Activated T-cell treated with anti-CD3 and anti-CD28 coated beads, Interleukin-2, amount 50 U/mL, for 72 hours (primary cell): ENCODE measurements around the gene CIITA. TPM values are rescaled to one million over a fixed set of nuclear protein-coding genes. Genes with fewer than 3 reads are reported as not detected.
A peak's percentile ranks its signal among the peaks of the same experiment; 100 is the strongest.

ENCODE experiments used
- ATAC-seq, 2 donors: fragments of 150-1000 bp; cut with Tn5 transposase; replicated peaks in 1 of 2; 2 replicates each; pipeline ENCODE4 v1.10.0; 2021; ENCODE audit warnings: moderate library complexity in 2 of 2, mild to moderate bottlenecking in 1 of 2
- DNase-seq, 2 donors: peaks; one replicate each; pipeline ENCODE4 v3.0.0; 2021 to 2022; ENCODE audit warnings: mixed read lengths in 1 of 2
- H3K27ac Mint-ChIP-seq: one replicate; pipeline ENCODE4 v1.8.0; 2022; ENCODE audit warnings: mild to moderate bottlenecking, moderate library complexity, mixed read lengths
- H3K27me3 Mint-ChIP-seq: one replicate; pipeline ENCODE4 v1.8.0; 2022; ENCODE audit warnings: low read depth, mixed read lengths
- H3K36me3 Mint-ChIP-seq, 2 donors: one replicate each; pipeline ENCODE4 v1.8.0; 2022; ENCODE audit warnings: mixed read lengths in 2 of 2, mild to moderate bottlenecking in 1 of 2; ENCODE audit not compliant: insufficient read depth in 2 of 2
- H3K4me1 Mint-ChIP-seq: one replicate; pipeline ENCODE4 v1.8.0; 2022; ENCODE audit warnings: low read depth, mixed read lengths
- H3K4me3 Mint-ChIP-seq, 2 donors: one replicate each; pipeline ENCODE4 v1.8.0; 2022; ENCODE audit warnings: mild to moderate bottlenecking in 2 of 2, mixed read lengths in 2 of 2, moderate library complexity in 2 of 2
- H3K9me3 Mint-ChIP-seq, 2 donors: one replicate each; pipeline ENCODE4 v1.8.0; 2022; ENCODE audit warnings: mixed read lengths in 2 of 2
- total RNA-seq, 2 donors: library from RNA; stranded (reverse); gene quantifications; one replicate each; pipeline ENCODE4 v1.2.3, GENCODE V29; 2022

CIITA gene
- total RNA-seq, 2 donors from 2014 or later = 3.1 to 7.2 TPM

DNA sequence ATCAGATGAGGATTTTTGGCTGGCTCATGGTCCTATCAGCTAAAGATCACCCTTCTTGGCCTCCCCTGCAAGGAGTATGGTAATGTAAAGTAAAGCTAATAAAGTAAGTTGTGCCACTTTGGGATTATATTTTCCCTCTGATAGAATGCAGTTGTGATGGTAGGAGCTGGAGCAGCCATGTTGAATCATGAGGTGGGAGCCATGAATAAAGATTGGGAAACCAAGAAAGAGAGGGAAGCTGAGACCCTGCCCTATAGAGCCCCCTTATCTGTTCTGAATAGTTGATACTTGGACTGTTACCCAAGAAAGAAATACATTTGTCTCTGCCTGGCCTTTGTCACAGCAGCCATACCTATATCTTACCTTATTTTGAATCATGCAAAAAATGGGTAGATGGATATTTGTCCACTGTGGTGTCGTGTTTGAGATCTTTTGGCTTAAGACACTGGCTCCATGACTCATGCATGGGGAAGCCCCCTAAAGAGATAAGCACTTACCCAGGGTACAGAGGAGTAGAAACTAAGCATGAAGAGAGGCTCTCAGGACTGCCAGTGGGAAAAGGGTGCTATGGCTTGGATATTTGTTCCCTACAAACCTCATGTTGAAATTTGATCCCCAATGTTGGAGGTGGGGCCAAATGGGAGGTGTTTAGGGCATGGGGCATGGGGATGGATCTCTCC, 40.7 kb upstream of the CIITA start:
- Mint-ChIP-seq H3K9me3 (no peaks in the 10 kb centered on the region), H3K27me3 (peaks cover 26% of the 10 kb centered on the region), H3K4me3 (no peak overlapping the region), H3K4me1 (peaks cover 16% of the 10 kb centered on the region), H3K36me3 (no peaks in the 10 kb centered on the region), H3K27ac (no peak overlapping the region)
- ATAC-seq = peak; percentile 23 to 39
- no peak for DNase-seq

DNA sequence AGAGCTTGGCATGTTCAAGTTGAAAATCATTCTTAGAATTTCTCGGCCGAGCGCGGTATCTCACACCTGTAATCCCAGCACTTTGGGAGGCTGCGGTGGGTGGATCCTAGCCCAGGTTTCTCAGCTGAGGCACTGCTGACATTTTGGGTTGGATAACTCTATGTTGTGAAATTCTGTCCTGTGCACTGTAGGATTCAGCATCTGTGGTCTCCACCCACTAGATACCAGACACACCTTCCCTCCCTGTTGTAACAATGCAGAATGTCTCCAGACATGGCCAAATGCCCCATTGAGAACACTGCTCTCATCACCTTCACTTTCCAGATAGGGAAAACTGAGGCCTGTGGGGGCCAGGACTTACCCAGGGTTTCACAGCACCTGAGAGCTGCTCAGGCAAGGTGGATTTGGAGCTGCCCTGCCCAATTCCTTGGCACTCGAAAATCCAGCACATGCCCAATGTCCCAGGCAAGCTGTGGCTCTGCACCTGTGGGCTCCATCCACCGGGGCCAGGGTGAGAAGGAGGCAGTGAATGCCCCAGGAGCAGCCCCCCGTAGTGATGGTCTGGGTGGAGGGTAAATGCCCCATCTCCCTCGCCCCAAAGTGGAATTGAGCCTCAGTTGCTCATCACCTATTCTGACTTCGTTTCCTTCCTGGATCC, 38.3 kb upstream of the CIITA start:
- ATAC-seq (no peak), DNase-seq (no peak)
- Mint-ChIP-seq H3K4me3 (no peak overlapping the region), H3K9me3 (no peaks in the 10 kb centered on the region), H3K27ac (no peak overlapping the region), H3K4me1 (peaks cover 16% of the 10 kb centered on the region), H3K36me3 (no peaks in the 10 kb centered on the region), H3K27me3 (peaks cover 29% of the 10 kb centered on the region)

DNA sequence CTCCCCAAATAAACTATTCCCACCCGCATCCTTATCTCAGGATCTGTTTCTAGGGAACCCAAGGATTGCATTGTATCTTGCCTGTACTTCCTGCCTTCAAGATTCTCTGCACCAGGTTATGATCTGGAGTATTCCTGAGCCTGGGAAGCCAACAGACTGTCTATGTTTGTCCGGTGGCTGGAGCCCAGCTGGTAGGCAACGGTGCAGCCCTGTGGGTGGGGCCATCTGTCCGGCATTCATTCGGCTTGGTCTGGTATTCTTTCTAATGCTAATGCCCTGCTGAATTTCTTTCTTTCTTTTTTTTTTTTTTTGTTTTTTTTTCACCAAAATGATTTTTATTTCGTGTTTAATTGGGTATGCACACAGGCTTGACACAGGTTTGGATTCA, 37.7 kb upstream of the CIITA start:
- Mint-ChIP-seq H3K27me3 (peaks cover 31% of the 10 kb centered on the region), H3K27ac (no peak overlapping the region), H3K4me3 (no peak overlapping the region), H3K36me3 (no peaks in the 10 kb centered on the region), H3K9me3 (no peaks in the 10 kb centered on the region), H3K4me1 (peaks cover 16% of the 10 kb centered on the region)
- DNase-seq (no peak), ATAC-seq (no peak)

DNA sequence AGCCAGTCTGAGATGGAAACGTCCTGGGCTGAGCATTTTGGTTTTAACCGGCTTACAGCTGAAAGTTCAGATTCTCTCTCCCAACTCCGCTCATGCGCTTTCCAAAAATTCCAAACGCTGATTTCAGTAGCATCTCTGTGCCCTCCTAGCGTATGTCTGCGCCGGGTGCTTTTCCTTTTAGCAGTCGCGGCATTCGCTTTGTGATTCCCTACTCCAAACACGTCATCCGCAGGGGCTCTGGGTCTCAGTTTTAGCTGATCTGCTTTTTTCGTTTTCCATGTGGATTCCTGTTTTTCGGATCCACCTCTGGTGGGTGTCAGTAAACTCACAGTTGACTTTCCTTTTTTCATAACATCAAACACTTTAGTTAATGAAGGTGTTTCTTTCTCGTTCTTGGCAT, 36.3 kb upstream of the CIITA start:
- Mint-ChIP-seq H3K36me3 (no peaks in the 10 kb centered on the region), H3K4me3 (no peak overlapping the region), H3K9me3 (no peaks in the 10 kb centered on the region), H3K27me3 (peaks cover 28% of the 10 kb centered on the region), H3K4me1 (peaks cover 11% of the 10 kb centered on the region), H3K27ac (no peak overlapping the region)
- ATAC-seq (no peak), DNase-seq (no peak)

DNA sequence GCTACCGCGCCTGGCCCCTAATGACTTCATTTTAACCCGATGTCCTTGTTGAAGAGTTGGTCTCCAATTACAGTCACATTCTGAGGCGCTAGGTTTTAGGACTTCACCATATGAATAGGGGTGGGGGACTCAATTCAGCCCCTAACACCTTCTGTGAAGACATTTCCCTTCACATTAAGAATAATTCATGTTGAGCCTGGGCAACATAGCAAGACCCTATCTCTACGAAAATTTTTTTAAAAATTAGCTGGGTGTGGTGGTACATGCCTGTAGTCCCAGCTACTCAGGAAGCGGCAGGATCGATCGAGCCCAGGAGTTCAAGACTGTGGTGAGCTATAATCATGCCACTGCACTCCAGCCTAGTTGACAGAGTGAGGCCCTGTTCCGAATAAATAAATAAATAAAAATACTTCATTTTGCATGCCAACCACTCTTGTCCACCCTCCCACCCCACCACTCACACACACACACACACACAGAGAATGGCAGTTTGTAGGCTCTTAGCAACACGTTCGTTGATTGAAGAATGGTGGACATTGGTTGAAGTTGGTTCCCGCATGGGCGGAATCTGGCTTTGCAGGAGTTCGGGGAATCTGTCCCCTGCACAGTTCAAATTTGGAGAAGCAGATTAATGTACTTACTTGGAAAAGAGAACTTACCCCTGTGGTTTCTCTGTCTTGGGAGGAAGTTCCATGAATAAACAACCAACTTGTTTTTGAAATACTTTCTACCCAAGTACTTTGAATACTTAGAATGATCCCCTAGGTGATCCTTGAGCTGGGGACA, 30.6 kb upstream of the CIITA start:
- Mint-ChIP-seq H3K36me3 (no peaks in the 10 kb centered on the region), H3K27me3 (peaks cover 36% of the 10 kb centered on the region), H3K4me1 (no peaks in the 10 kb centered on the region), H3K9me3 (no peaks in the 10 kb centered on the region), H3K27ac (no peak overlapping the region), H3K4me3 (no peak overlapping the region)
- ATAC-seq (no peak), DNase-seq (no peak)

DNA sequence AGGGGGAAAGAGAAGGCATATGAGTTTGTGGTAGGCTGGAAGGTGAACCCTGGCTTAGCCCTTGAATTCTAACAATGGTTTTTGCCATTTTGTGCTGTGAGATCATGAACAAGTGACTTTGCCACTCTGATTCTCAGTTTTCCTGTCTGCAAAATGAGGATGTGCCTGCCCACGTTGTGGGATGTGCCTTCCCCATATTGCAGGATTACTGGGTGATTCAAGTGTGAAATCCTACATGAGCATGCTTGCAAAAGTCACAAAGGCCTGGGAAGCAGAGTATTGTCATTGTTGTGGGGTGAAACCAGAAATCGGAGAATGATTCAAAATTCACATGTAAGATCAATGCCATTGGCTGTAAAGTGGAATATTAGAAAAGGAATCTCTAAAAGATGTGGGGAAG, 29.8 kb upstream of the CIITA start:
- no peak for DNase-seq
- Mint-ChIP-seq H3K36me3 (no peaks in the 10 kb centered on the region), H3K27ac (no peak overlapping the region), H3K9me3 (no peaks in the 10 kb centered on the region), H3K27me3 (peaks cover 34% of the 10 kb centered on the region), H3K4me1 (peaks cover 2% of the 10 kb centered on the region), H3K4me3 (no peak overlapping the region)
- no peak for ATAC-seq

DNA sequence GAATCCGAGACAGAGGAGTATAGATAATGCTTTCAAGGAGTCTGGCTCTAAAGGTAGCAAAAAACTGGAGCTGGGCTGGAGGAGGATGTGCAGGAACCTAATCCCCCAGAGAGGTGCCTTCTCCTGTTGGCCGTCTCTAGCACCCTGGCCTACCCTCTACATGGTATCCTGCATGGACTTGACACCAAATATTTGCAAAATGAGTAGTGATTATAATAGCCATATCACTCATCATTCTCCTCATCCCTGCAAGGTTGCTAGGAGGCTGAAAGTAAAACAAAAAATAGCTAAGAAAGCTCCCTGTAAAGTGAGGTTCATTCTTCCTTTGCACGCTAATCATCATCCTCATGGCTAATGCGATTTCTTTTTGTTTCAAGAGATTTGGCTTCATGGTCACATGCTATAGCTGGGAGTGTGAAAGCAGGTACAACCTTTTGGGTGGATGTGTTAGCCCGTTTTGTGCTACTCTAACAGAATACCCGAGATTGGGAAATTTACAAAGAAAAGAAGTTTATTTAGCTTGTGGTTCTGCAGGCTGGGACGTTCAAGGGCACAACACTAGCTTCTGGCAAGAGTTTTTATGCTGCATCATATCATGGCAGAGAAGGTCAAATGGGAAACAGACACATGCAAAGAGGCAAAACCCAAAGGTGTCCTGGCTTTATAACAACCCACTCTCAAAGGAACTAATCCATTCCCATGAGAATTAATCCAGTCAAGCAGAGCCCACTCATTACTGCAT, 27.1 kb upstream of the CIITA start:
- Mint-ChIP-seq H3K4me3 (no peak overlapping the region), H3K36me3 (no peaks in the 10 kb centered on the region), H3K27me3 (peaks cover 26% of the 10 kb centered on the region), H3K4me1 (peaks cover 13% of the 10 kb centered on the region), H3K9me3 (no peaks in the 10 kb centered on the region), H3K27ac (no peak overlapping the region)
- DNase-seq = no peak
- no peak for ATAC-seq

DNA sequence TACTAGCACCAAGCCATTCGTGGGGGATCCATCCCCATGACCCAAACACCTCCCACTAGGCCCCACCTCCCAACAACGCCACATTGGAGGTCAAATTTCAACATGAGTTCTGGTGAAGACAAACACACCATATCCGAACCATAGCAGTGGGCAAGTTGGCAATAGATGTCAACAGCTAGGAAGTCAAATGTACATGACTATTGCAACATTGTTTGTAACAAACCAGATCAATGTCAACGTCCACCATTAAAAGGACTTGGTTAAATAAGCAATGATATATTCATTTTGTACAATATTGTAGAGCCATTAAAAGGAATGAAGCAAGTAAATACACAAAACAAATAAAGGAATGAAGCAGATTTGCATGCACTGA, 26.5 kb upstream of the CIITA start:
- Mint-ChIP-seq H3K4me1 (peaks cover 13% of the 10 kb centered on the region), H3K27ac (no peak overlapping the region), H3K36me3 (no peaks in the 10 kb centered on the region), H3K27me3 (peaks cover 26% of the 10 kb centered on the region), H3K9me3 (no peaks in the 10 kb centered on the region), H3K4me3 (no peak overlapping the region)
- ATAC-seq (no peak), DNase-seq (no peak)

DNA sequence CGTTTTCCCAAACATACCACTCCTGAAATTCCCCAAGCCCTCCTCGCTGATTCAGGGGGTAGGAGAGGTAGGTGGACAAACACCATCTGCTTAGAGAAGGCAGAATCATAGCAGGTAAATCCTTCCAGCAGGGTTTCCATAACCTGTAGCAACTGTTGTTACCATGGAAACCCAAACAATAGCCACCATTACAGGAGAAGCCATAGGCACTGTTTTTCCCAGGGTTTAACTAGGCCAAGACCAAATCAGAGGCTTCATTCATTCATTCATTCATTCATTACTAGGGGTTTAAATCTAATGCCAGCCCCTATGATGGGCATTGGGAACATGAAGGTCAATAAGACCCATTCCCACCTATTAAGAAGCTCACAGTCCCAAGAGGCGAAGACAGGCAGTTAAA, 25.5 kb upstream of the CIITA start:
- Mint-ChIP-seq H3K4me1 (peaks cover 13% of the 10 kb centered on the region), H3K27ac (no peak overlapping the region), H3K4me3 (no peak overlapping the region), H3K9me3 (no peaks in the 10 kb centered on the region), H3K27me3 (peaks cover 26% of the 10 kb centered on the region), H3K36me3 (no peaks in the 10 kb centered on the region)
- ATAC-seq = no peak
- no peak for DNase-seq

DNA sequence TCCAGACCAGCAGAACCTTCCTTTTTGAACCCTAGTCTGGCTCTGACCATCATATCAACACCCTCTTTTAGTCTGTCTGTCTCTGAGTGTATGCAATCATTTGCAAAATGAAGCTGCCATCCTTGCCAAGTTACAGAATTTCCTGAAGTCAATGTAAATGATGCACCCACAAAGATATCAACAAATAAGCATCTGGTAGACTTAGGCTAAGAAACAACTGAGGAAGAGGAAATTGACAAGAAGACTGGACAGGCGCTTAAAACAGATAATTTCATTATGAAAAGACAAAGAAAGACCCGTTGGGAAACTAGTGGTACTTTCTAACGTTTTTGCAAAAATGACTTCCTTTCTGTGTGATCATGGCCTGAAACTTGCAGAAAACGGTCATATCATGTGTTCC, 24.7 kb upstream of the CIITA start:
- H3K4me1 Mint-ChIP-seq = peaks cover 13% of the 10 kb centered on the region
- H3K36me3 Mint-ChIP-seq = no peaks in the 10 kb centered on the region
- H3K27ac Mint-ChIP-seq = no peak overlapping the region
- DNase-seq = no peak
- H3K9me3 Mint-ChIP-seq = no peaks in the 10 kb centered on the region
- peaks cover 18% of the 10 kb centered on the region for H3K27me3 Mint-ChIP-seq
- H3K4me3 Mint-ChIP-seq = peak overlapping the region in 1 of 2 donors; percentile 12
- ATAC-seq = no peak

DNA sequence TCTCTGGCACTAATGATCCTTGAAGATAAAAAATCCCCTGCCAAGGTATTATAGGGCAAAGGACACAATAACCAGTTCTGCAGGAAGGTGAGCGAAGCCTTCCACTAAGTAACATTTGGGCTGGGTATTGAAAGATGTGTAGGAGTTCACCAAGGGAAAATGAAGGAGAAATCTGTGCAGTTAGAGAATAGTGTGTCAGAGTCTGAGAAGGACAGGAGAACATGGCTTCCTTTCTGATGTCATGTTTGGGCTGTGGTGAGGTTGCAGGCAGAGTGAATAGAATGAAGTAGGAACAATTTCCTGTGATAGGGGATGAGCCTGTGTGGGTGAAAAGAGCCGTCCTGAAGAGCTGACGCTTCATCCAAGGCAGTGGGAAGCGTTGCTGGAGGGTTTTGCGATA, 24.1 kb upstream of the CIITA start:
- H3K4me1 Mint-ChIP-seq = peaks cover 13% of the 10 kb centered on the region
- DNase-seq (no peak), ATAC-seq (peak in 1 of 2 donors; percentile 45)
- no peak overlapping the region for H3K4me3 Mint-ChIP-seq
- no peaks in the 10 kb centered on the region for H3K9me3 Mint-ChIP-seq
- H3K27ac Mint-ChIP-seq = no peak overlapping the region
- H3K27me3 Mint-ChIP-seq = peaks cover 13% of the 10 kb centered on the region
- no peaks in the 10 kb centered on the region for H3K36me3 Mint-ChIP-seq

DNA sequence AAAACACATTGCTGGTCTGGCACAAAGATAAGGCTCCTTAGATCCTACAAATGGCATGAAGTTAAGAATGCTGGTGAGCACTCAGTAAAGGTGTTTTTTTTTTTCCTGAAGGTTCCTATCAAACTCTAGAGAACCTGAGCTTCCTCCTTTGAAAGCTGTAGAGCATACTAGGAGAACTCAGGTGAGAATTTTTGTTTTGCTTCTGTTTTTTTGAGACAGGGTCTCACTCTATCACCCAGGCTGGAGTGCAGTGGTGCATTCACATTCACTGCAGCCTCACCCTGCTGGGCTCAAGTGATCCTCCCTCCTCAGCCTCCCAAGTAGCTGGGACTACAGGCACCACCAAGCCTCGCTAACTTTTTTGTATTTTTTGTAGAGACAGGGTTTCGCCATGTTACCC, 21.0 kb upstream of the CIITA start:
- ATAC-seq = no peak
- no peak for DNase-seq
- peaks cover 13% of the 10 kb centered on the region for H3K4me1 Mint-ChIP-seq
- H3K27ac Mint-ChIP-seq = no peak overlapping the region
- peaks cover 2 to 7% of the 10 kb centered on the region in 2 donors for H3K36me3 Mint-ChIP-seq
- H3K27me3 Mint-ChIP-seq = peaks cover 11% of the 10 kb centered on the region
- H3K4me3 Mint-ChIP-seq = no peak overlapping the region
- H3K9me3 Mint-ChIP-seq = peaks cover 3 to 8% of the 10 kb centered on the region in 2 donors

DNA sequence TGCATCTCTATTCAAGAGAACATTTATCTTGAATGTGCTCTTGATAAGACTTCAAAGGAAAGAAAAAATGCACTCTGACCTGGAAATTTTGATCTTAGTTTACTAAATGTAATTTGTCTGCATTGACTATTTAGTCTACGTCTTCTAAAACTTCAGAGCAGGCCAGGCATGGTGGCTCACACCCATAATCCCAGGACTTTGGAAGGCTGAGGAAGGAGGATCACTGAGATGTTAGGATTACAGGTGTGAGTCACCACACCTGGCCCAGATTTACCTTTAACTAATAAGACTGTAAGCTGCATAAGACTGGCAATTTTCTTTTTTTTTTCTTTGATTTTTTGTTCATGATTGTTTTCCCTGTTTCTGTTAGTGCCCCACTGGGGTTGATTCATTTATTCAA, 18.8 kb upstream of the CIITA start:
- H3K4me1 Mint-ChIP-seq = peaks cover 7% of the 10 kb centered on the region
- H3K4me3 Mint-ChIP-seq = no peak overlapping the region
- no peak overlapping the region for H3K27ac Mint-ChIP-seq
- H3K9me3 Mint-ChIP-seq = peaks cover 3 to 8% of the 10 kb centered on the region in 2 donors
- no peak for ATAC-seq
- H3K36me3 Mint-ChIP-seq = peaks cover 2 to 7% of the 10 kb centered on the region in 2 donors
- DNase-seq = no peak
- peaks cover 32% of the 10 kb centered on the region for H3K27me3 Mint-ChIP-seq
